CD14-positive monocyte (primary cell): ENCODE measurements around the gene OXCT2. TPM values are rescaled to one million over a fixed set of nuclear protein-coding genes. Genes with fewer than 3 reads are reported as not detected.
"Not testable (repeated sequence)": the region's sequence is repeated elsewhere in the genome, so short reads cannot be mapped to it uniquely, and the experiment has no call there.

Source experiments
- DNase-seq, 3 donors: peaks; one replicate each; pipeline ENCODE4 v3.0.0-alpha.2; 2011 to 2022
- H2AFZ ChIP-seq: 2 replicates; pipeline ENCODE4 v1.6.0; 2012; ENCODE audit warnings: mild to moderate bottlenecking, low read depth, low read length, inconsistent platforms; ENCODE audit not compliant: insufficient read depth, poor library complexity, severe bottlenecking
- H3K27ac ChIP-seq, 2 donors: 1 replicate in 1 of 2; 2 replicates in 1 of 2; pipeline ENCODE4 v1.5.1; 2012 to 2013; ENCODE audit warnings: low read length in 2 of 2, control low read depth in 1 of 2, inconsistent platforms in 1 of 2, low read depth in 1 of 2, mild to moderate bottlenecking in 1 of 2
- H3K27me3 ChIP-seq, 2 donors: one replicate each; pipeline versions ENCODE4 v1.6.0 to v1.6.1; 2011 to 2013; ENCODE audit warnings: low read length in 2 of 2; ENCODE audit not compliant: control insufficient read depth in 2 of 2, insufficient read depth in 2 of 2
- H3K36me3 ChIP-seq, 2 donors: replicated peaks in 1 of 2; 1 replicate in 1 of 2; 2 replicates in 1 of 2; pipeline versions ENCODE4 v1.5.1 to v1.6.1; 2012 to 2013; ENCODE audit warnings: low read length in 2 of 2, control low read depth in 1 of 2, inconsistent platforms in 1 of 2, mild to moderate bottlenecking in 1 of 2; ENCODE audit not compliant: insufficient read depth in 2 of 2, control insufficient read depth in 1 of 2
- H3K4me1 ChIP-seq, 2 donors: 1 replicate in 1 of 2; 2 replicates in 1 of 2; pipeline versions ENCODE4 v1.5.1 to v1.6.1; 2012 to 2013; ENCODE audit warnings: low read length in 2 of 2, control low read depth in 1 of 2, inconsistent platforms in 1 of 2, mild to moderate bottlenecking in 1 of 2, moderate library complexity in 1 of 2; ENCODE audit not compliant: insufficient read depth in 2 of 2, control insufficient read depth in 1 of 2
- H3K4me2 ChIP-seq: replicated peaks from 2 replicates; pipeline ENCODE3; 2012; ENCODE audit warnings: low read length, moderate library complexity, mild to moderate bottlenecking; ENCODE audit not compliant: poor library complexity, severe bottlenecking; ENCODE audit errors: extremely low read depth
- H3K4me3 ChIP-seq, 3 experiments: fragments of 200-600 bp in 1 of 3; sonication (generic) in 1 of 3; replicated peaks in 1 of 3; 1 replicate in 2 of 3; 2 replicates in 1 of 3; pipeline ENCODE4 v1.5.1; 2011 to 2013; ENCODE audit warnings: low read length in 3 of 3, mild to moderate bottlenecking in 3 of 3, control low read depth in 2 of 3, low read depth in 2 of 3, inconsistent platforms in 1 of 3, moderate library complexity in 1 of 3
- H3K79me2 ChIP-seq: 2 replicates; pipeline ENCODE4 v1.6.0; 2012; ENCODE audit warnings: mild to moderate bottlenecking, control low read depth, inconsistent platforms, low read length, moderate library complexity; ENCODE audit not compliant: insufficient read depth
- H3K9ac ChIP-seq: 2 replicates; pipeline ENCODE4 v1.6.0; 2017; ENCODE audit warnings: low read length, mild to moderate bottlenecking; ENCODE audit not compliant: insufficient read depth, poor library complexity, severe bottlenecking
- H3K9me3 ChIP-seq, 2 donors: replicated peaks in 1 of 2; 1 replicate in 1 of 2; 2 replicates in 1 of 2; pipeline versions ENCODE4 v1.5.1 to v1.6.1; 2012 to 2013; ENCODE audit warnings: low read length in 2 of 2, control low read depth in 1 of 2; ENCODE audit not compliant: control insufficient read depth in 1 of 2, insufficient read depth in 1 of 2
- H4K20me1 ChIP-seq: 2 replicates; pipeline ENCODE4 v1.6.0; 2012; ENCODE audit warnings: mild to moderate bottlenecking, low read length, control low read depth, moderate library complexity; ENCODE audit not compliant: insufficient read depth
- H3K27ac Mint-ChIP-seq, 7 donors: one replicate each; pipeline ENCODE4 v1.8.0; 2020; ENCODE audit warnings: mild to moderate bottlenecking in 7 of 7, mixed read lengths in 7 of 7, moderate library complexity in 6 of 7, inconsistent platforms in 2 of 7
- H3K27me3 Mint-ChIP-seq, 3 donors: one replicate each; pipeline ENCODE4 v1.8.0; 2021 to 2022; ENCODE audit warnings: low read depth in 3 of 3, mild to moderate bottlenecking in 3 of 3, mixed read lengths in 3 of 3, moderate library complexity in 3 of 3, inconsistent platforms in 1 of 3
- H3K36me3 Mint-ChIP-seq, 2 donors: one replicate each; pipeline ENCODE4 v1.8.0; 2020; ENCODE audit warnings: mixed read lengths in 2 of 2, inconsistent platforms in 1 of 2, mild to moderate bottlenecking in 1 of 2
- H3K4me1 Mint-ChIP-seq: one replicate; pipeline ENCODE4 v1.8.0; 2020; ENCODE audit warnings: mild to moderate bottlenecking, mixed read lengths
- H3K4me3 Mint-ChIP-seq, 2 donors: one replicate each; pipeline ENCODE4 v1.8.0; 2020; ENCODE audit warnings: mild to moderate bottlenecking in 2 of 2, mixed read lengths in 2 of 2, moderate library complexity in 1 of 2
- H3K9me3 Mint-ChIP-seq, 7 donors: one replicate each; pipeline ENCODE4 v1.8.0; 2020 to 2022; ENCODE audit warnings: mixed read lengths in 7 of 7, mild to moderate bottlenecking in 6 of 7, moderate library complexity in 6 of 7, inconsistent platforms in 2 of 7
- WGBS: methylation state at CpG from one replicate; pipeline ENCODE4 v1.1.5; 2013; ENCODE audit warnings: missing lambda C conversion rate; ENCODE audit not compliant: insufficient coverage; 5-methylcytosine and 5-hydroxymethylcytosine counted together
- intact Hi-C, 2 donors: fragments of 100-400 bp; cut with micrococcal nuclease; formaldehyde crosslinking; loops; one replicate each; pipeline versions ENCODE4 v1.15.0 to v1.15.1; 2023
- polyA plus RNA-seq, 3 donors: library from polyadenylated mRNA; depleted of rRNA in 1 of 3; unstranded in 2 of 3; stranded (reverse) in 1 of 3; fragments of 300-500 nt in 2 of 3; fragments of >200 nt in 1 of 3; fragmentation: Illumina TruSeq in 2 of 3; gene quantifications; 1 replicate in 2 of 3; 2 replicates in 1 of 3; pipeline ENCODE4 v1.2.3, GENCODE V29; 2012 to 2021

OXCT2 gene
- polyA plus RNA-seq, 3 donors = 0.16 to 1.4 (median 0.38) TPM

GRCh38 chr1:39775141-39775540 lies 4.0 kb upstream of the OXCT2 start:
- H3K4me1 Mint-ChIP-seq = peaks cover 15% of the 10 kb centered on the region
- H3K36me3 Mint-ChIP-seq, H3K9ac ChIP-seq, intact Hi-C loops, H3K36me3 ChIP-seq, H3K27ac Mint-ChIP-seq, DNase-seq, H3K4me3 ChIP-seq, H3K4me2 ChIP-seq, H3K79me2 ChIP-seq, H3K27me3 Mint-ChIP-seq, H4K20me1 ChIP-seq, H2AFZ ChIP-seq, H3K9me3 ChIP-seq, H3K4me3 Mint-ChIP-seq, H3K27ac ChIP-seq, H3K9me3 Mint-ChIP-seq, H3K27me3 ChIP-seq: not testable (repeated sequence)
- 97% methylated on average over 8 of the region's 11 CpGs for WGBS
- peaks cover 4 to 12% of the 10 kb centered on the region in 2 donors for H3K4me1 ChIP-seq

GRCh38 chr1:39773369-39773979 lies 2.3 kb upstream of the OXCT2 start:
- H3K4me2 ChIP-seq, H3K4me1 Mint-ChIP-seq, H3K9me3 ChIP-seq, H3K27me3 ChIP-seq, H3K79me2 ChIP-seq, H3K27me3 Mint-ChIP-seq, H3K36me3 Mint-ChIP-seq, H2AFZ ChIP-seq, H3K27ac Mint-ChIP-seq, intact Hi-C loops, H3K4me1 ChIP-seq, H3K4me3 ChIP-seq, DNase-seq, H3K27ac ChIP-seq, H4K20me1 ChIP-seq, H3K36me3 ChIP-seq, H3K4me3 Mint-ChIP-seq, H3K9ac ChIP-seq, H3K9me3 Mint-ChIP-seq: not testable (repeated sequence)
- WGBS = no CpG with 5 or more reads among the region's 23 CpGs

- Mint-ChIP-seq H3K27ac (peak overlapping the region in 1 of 7 donors; percentile 24), H3K4me3 (peak overlapping the region; percentile 83 to 97)
- no CpG with 5 or more reads among the region's 71 CpGs for WGBS
- H3K27ac ChIP-seq, H3K9me3 Mint-ChIP-seq, H4K20me1 ChIP-seq, H3K79me2 ChIP-seq, H3K27me3 ChIP-seq, H3K9ac ChIP-seq, H3K9me3 ChIP-seq, intact Hi-C loops, H3K36me3 ChIP-seq, H3K4me1 Mint-ChIP-seq, H3K4me1 ChIP-seq, H2AFZ ChIP-seq, H3K27me3 Mint-ChIP-seq, H3K36me3 Mint-ChIP-seq: not testable (repeated sequence)
- DNase-seq = peak in 2 of 3 donors; percentile 18 to 63
- Histone ChIP-seq H3K4me2 (peak overlapping the region; percentile 29), H3K4me3 (peak overlapping the region in 2 of 3 experiments; percentile 28 to 40)
These were observed 787 bp downstream of the OXCT2 start for GRCh38 chr1:39770100-39771021.

- not testable (repeated sequence) for H3K4me3 Mint-ChIP-seq
These were observed 1.6 kb downstream of the OXCT2 start for GRCh38 chr1:39769502-39769901.

More at GRCh38 chr1:39769502-39769901, 1.6 kb downstream of the OXCT2 start:
- H3K4me3 ChIP-seq, H2AFZ ChIP-seq, H3K4me1 ChIP-seq, H4K20me1 ChIP-seq, H3K27ac ChIP-seq, DNase-seq, H3K36me3 Mint-ChIP-seq, H3K27me3 ChIP-seq, H3K9me3 Mint-ChIP-seq, H3K4me2 ChIP-seq, intact Hi-C loops, H3K9ac ChIP-seq, H3K4me1 Mint-ChIP-seq, H3K27me3 Mint-ChIP-seq, H3K79me2 ChIP-seq, H3K36me3 ChIP-seq, H3K9me3 ChIP-seq, H3K27ac Mint-ChIP-seq: not testable (repeated sequence)
- 88% methylated on average over 5 of the region's 19 CpGs for WGBS
